Activated CD4-positive, CD25-positive, alpha-beta regulatory T cell treated with anti-CD3 and anti-CD28 coated beads, Interleukin-2, amount 50 U/mL, for 16 hours (primary cell): ENCODE measurements around the gene GOLGA6L7.
A peak's percentile ranks its signal among the peaks of the same experiment; 100 is the strongest.
"Not testable (repeated sequence)": the region's sequence is repeated elsewhere in the genome, so short reads cannot be mapped to it uniquely, and the experiment has no call there.

ENCODE experiments used
- DNase-seq: peaks from one replicate; pipeline ENCODE4 v3.0.0-alpha.2; 2020; ENCODE audit warnings: low read depth, low spot score

GOLGA6L7 gene

GRCh38 chr15:28844147-28844546 lies 4.3 kb downstream of the GOLGA6L7 start:
- not testable (repeated sequence) for DNase-seq

- not testable (repeated sequence) for DNase-seq
Measured at GRCh38 chr15:28843520-28843919, 4.9 kb downstream of the GOLGA6L7 start.

DNA sequence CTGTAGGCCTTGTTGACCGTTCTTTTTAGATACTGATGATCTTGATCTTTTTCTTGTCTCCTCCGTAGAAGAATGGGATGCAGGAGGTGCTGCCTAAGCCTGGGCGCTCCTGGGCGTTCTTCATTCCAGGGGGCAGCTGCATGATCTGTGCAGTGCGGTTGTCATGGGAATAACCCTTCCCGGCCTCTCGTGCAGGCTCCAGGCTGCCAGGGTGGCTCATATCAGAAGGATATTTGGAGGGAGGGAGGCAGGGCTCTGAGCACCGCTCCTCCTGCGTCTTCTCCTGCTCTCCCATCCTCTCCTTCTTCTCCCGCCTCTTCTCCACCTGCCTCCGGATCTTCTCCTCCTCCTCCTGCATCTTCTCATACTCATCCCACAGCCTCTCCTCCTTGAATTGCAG lies 6.2 kb downstream of the GOLGA6L7 start:
- DNase-seq: not testable (repeated sequence)

- not testable (repeated sequence) for DNase-seq
Measured at GRCh38 chr15:28840285-28840684, 8.2 kb downstream of the GOLGA6L7 start.

GRCh38 chr15:28834957-28835585 lies 13.4 kb downstream of the GOLGA6L7 start:
- DNase-seq: not testable (repeated sequence)

GRCh38 chr15:28831897-28832587 lies 16.4 kb downstream of the GOLGA6L7 start:
- peak; percentile 20 for DNase-seq

DNA sequence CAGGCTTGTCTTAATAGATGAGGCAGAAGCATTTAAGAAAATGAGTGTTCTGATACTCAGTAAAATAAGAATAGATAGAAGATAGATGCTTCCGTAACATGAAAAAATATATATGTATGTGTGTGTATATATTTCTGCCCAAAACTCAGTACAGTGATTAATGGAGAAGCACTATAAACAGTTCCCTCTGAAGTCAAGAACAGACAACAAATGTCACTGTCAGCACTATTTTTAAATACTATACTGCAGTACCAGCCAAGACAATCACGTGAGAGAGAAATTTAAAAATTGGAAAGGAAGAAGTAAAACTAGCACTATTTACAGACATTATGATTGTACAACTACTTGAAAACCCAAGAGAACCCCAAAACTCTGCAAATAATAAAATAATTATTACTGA lies 27.0 kb downstream of the GOLGA6L7 start:
- not testable (repeated sequence) for DNase-seq

- DNase-seq: not testable (repeated sequence)
Measured at GRCh38 chr15:28819930-28820295, 28.5 kb downstream of the GOLGA6L7 start.

GRCh38 chr15:28819019-28819929 lies 29.2 kb downstream of the GOLGA6L7 start:
- DNase-seq: not testable (repeated sequence)

DNA sequence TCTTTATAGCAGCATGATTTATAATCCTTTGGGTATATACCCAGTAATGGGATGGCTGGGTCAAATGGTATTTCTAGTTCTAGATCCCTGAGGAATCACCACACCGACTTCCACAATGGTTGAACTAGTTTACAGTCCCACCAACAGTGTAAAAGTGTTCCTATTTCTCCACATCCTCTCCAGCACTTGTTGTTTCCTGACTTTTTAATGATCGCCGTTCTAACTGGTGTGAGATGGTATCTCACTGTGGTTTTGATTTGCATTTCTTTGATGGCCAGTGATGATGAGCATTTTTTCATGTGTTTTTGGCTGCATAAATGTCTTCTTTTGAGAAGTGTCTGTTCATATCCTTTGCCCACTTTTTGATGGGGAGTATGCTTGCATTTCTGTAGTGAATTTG lies 30.3 kb downstream of the GOLGA6L7 start:
- not testable (repeated sequence) for DNase-seq

DNA sequence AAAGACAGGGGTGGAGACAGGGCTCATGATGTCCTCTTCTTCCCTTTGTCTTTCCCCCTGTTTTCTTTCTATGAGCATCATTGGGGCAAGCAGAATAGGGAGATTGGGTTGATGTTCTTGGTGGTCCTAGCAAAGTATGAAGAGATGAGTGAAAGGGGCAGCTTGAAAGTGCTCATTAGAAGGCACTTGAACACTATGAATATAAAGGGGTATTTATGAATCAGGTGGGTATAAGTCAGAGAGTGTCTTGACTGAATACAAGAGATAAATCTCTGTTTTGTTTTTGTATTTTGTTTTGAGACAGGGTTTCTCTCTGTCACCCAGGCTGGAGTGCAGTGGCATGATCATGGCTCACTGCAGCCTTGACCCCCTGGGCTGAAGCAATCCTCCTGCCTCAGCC lies 34.4 kb downstream of the GOLGA6L7 start:
- DNase-seq: not testable (repeated sequence)

- DNase-seq: not testable (repeated sequence)
Measured at GRCh38 chr15:28813392-28813791, 35.1 kb downstream of the GOLGA6L7 start.

DNA sequence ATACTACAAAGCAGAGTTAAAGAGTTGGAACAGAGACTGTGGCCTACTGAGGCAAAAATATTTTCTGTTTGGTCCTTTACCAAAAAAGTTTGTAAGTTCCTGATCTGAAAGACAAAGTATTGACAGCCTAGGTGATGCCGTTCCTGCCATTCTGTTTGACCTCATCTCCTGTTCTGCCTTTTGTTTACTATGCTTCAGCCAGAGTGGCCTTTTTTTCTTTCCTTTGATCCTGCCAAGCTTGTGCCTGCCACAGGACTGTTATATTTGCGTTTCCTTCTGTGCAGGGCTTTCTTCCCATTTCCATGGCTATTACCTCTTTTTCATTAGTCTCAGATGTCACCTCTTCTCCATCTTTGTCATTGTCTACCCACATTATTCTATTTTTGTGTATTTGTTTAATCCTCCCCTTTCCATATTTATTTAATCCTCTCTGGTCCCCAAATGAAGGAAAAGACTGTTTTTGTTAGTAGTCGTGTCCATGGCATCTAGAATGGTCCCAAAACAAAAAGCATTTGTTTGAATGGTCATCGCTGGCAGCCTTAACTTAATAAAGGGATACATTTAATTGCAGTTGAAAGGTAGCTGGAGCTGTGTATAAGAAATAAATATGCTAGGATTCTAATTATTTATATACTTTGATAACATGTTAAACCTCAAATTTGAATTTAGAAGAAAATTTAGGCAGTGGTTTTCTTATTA lies 36.4 kb downstream of the GOLGA6L7 start:
- not testable (repeated sequence) for DNase-seq

DNA sequence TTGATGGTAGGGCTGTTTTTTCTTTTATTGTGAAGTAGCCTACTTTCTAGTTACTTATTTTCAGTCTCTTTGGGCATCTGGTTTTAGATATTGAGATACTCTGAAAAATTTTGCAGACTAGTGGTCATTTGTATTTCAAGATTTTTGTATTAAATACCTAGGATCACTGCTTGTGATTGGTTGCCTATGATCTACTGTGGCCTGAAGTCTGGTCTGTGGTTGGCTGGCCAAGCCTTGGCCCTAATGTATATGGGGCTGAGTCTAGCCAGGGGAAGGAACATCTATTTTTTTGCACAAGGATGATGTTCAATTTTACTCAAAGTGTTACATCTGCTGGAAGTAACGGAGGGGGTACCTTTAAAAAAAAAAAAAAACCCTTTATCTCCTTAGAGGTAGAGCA lies 38.0 kb downstream of the GOLGA6L7 start:
- not testable (repeated sequence) for DNase-seq

GRCh38 chr15:28808136-28808535 lies 40.3 kb downstream of the GOLGA6L7 start:
- DNase-seq: not testable (repeated sequence)

- DNase-seq: not testable (repeated sequence)
Measured at GRCh38 chr15:28800366-28800765, 48.1 kb downstream of the GOLGA6L7 start.

GRCh38 chr15:28798234-28798633 lies 50.2 kb downstream of the GOLGA6L7 start:
- not testable (repeated sequence) for DNase-seq

GRCh38 chr15:28794231-28794630 lies 54.2 kb downstream of the GOLGA6L7 start:
- DNase-seq: not testable (repeated sequence)
